HepG2 (cell line): ENCODE measurements around the gene PRR30. TPM values are rescaled to one million over a fixed set of nuclear protein-coding genes. Genes with fewer than 3 reads are reported as not detected.

Source experiments
- ATF7-NPFF ChIP-seq: sonication (generic); formaldehyde crosslinking; IDR thresholded peaks from 2 replicates; pipeline ENCODE4 v1.8.1; 2023; ENCODE audit warnings: mild to moderate bottlenecking, low read depth, missing genetic modification reagents, moderate library complexity
- DNMT1 ChIP-seq: sonication (generic); formaldehyde crosslinking; IDR thresholded peaks from 2 replicates; pipeline ENCODE4 v1.5.1; 2020; ENCODE audit warnings: mild to moderate bottlenecking, missing genetic modification reagents
- DR1 ChIP-seq: sonication (generic); formaldehyde crosslinking; IDR thresholded peaks from 2 replicates; pipeline ENCODE4 v1.8.0; 2021; ENCODE audit warnings: mild to moderate bottlenecking, missing genetic modification reagents, inconsistent platforms
- HIC2 ChIP-seq: sonication (generic); formaldehyde crosslinking; IDR thresholded peaks from 2 replicates; pipeline ENCODE4 v1.9.0; 2022; ENCODE audit warnings: low read depth, missing genetic modification reagents
- NR2F6 ChIP-seq, 2 experiments: IDR thresholded peaks; 2 replicates each; pipeline ENCODE4 v1.6.1; 2016; ENCODE audit warnings: antibody characterized with exemption in 1 of 2, mild to moderate bottlenecking in 1 of 2
- SATB2 ChIP-seq: sonication (generic); formaldehyde crosslinking; IDR thresholded peaks from 2 replicates; pipeline ENCODE4 v1.5.0; 2020; ENCODE audit warnings: missing genetic modification reagents
- ZBTB43 ChIP-seq: sonication (generic); formaldehyde crosslinking; conservative IDR thresholded peaks from 2 replicates; pipeline ENCODE4 v1.4.0; 2020; ENCODE audit warnings: missing genetic modification reagents
- ZBTB7B ChIP-seq: sonication (generic); formaldehyde crosslinking; IDR thresholded peaks from 2 replicates; pipeline ENCODE4 v1.4.0; 2020; ENCODE audit warnings: missing genetic modification reagents
- ZC3H13 ChIP-seq: sonication (generic); formaldehyde crosslinking; IDR thresholded peaks from 2 replicates; pipeline ENCODE4 v1.8.1; 2023; ENCODE audit warnings: mild to moderate bottlenecking, missing genetic modification reagents, moderate library complexity
- ZNF430 ChIP-seq: sonication (generic); formaldehyde crosslinking; IDR thresholded peaks from 2 replicates; pipeline ENCODE4 v1.9.0; 2021; ENCODE audit warnings: mild to moderate bottlenecking, missing genetic modification reagents
- ZNF567 ChIP-seq: sonication (generic); formaldehyde crosslinking; IDR thresholded peaks from 2 replicates; pipeline ENCODE4 v1.8.1; 2023; ENCODE audit warnings: mild to moderate bottlenecking, missing genetic modification reagents, borderline replicate concordance
- ZNF609 ChIP-seq: sonication (generic); formaldehyde crosslinking; IDR thresholded peaks from 2 replicates; pipeline ENCODE4 v1.4.0; 2020; ENCODE audit warnings: mild to moderate bottlenecking, missing genetic modification reagents, borderline replicate concordance
- polyA plus RNA-seq, 8 experiments: library from polyadenylated mRNA; depleted of rRNA in 3 of 8; stranded (reverse) in 7 of 8; unstranded in 1 of 8; fragments of >200 nt; fragmentation: Illumina TruSeq in 4 of 8; extraction: Trizol in 4 of 8; gene quantifications; 2 replicates each; pipeline versions ENCODE4 v1.2.1 to v1.2.3, GENCODE V29; 2011 to 2016; ENCODE audit warnings: low read depth in 4 of 8, missing spikeins in 1 of 8, mixed read lengths in 1 of 8; ENCODE audit not compliant: insufficient read depth in 1 of 8
- total RNA-seq, 5 experiments: library from RNA; depleted of rRNA; stranded (reverse); fragments of >200 nt; fragmentation: Illumina TruSeq; extraction: Trizol; gene quantifications; 2 replicates each; pipeline ENCODE4 v1.2.3, GENCODE V29; 2016; ENCODE audit warnings: low read depth in 1 of 5
- TF ChIP-seq, protein P1 (sequence below), 2 experiments: IDR thresholded peaks; 2 replicates each; pipeline ENCODE4 v1.6.1; 2011 to 2012; ENCODE audit warnings: low read length in 2 of 2, borderline replicate concordance in 1 of 2, low read depth in 1 of 2, mild to moderate bottlenecking in 1 of 2, moderate library complexity in 1 of 2
- TF ChIP-seq, protein P2 (sequence below): sonication (generic); formaldehyde crosslinking; IDR thresholded peaks from 2 replicates; pipeline ENCODE4 v1.4.0; 2020; ENCODE audit warnings: low read depth, mild to moderate bottlenecking, missing genetic modification reagents

The PRR30 gene
- total and polyA plus RNA-seq, 2 of the 13 experiments (the other 11 are each of a cell fraction or from before 2014, with no cell fraction given) = not detected

- TF ChIP-seq HIC2 (0 out of 2 replicates have a peak, but pooled peaks have one; percentile 17), ATF7-NPFF (CRISPR knock-in tag) (peak; percentile 71), ZNF430 (CRISPR knock-in tag) (no peak), DNMT1 (CRISPR knock-in tag) (peak; percentile 82), ZBTB7B (CRISPR knock-in tag) (no peak; the same call in 1 of the 2 replicates), DR1 (CRISPR knock-in tag) (0 out of 2 replicates have a peak, but pooled peaks have one; percentile 14), ZC3H13 (0 out of 2 replicates have a peak, but pooled peaks have one; percentile 75), ZNF567 (CRISPR knock-in tag) (no peak), ZBTB43 (CRISPR knock-in tag) (peak; percentile 89), SATB2 (CRISPR knock-in tag) (no peak), ZNF609 (CRISPR knock-in tag) (peak; percentile 76; the same call in 1 of the 2 replicates), NR2F6 (IDR thresholded peaks at IDR 0.05) (no peak), NR2F6 (CRISPR knock-in tag; IDR thresholded peaks at IDR 0.05) (no peak)
- TF ChIP-seq, protein P1, sequence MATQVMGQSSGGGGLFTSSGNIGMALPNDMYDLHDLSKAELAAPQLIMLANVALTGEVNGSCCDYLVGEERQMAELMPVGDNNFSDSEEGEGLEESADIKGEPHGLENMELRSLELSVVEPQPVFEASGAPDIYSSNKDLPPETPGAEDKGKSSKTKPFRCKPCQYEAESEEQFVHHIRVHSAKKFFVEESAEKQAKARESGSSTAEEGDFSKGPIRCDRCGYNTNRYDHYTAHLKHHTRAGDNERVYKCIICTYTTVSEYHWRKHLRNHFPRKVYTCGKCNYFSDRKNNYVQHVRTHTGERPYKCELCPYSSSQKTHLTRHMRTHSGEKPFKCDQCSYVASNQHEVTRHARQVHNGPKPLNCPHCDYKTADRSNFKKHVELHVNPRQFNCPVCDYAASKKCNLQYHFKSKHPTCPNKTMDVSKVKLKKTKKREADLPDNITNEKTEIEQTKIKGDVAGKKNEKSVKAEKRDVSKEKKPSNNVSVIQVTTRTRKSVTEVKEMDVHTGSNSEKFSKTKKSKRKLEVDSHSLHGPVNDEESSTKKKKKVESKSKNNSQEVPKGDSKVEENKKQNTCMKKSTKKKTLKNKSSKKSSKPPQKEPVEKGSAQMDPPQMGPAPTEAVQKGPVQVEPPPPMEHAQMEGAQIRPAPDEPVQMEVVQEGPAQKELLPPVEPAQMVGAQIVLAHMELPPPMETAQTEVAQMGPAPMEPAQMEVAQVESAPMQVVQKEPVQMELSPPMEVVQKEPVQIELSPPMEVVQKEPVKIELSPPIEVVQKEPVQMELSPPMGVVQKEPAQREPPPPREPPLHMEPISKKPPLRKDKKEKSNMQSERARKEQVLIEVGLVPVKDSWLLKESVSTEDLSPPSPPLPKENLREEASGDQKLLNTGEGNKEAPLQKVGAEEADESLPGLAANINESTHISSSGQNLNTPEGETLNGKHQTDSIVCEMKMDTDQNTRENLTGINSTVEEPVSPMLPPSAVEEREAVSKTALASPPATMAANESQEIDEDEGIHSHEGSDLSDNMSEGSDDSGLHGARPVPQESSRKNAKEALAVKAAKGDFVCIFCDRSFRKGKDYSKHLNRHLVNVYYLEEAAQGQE (IDR thresholded peaks at IDR 0.05; ENCODE audit: borderline replicate concordance in 1 of 2, low read depth in 1 of 2, low read length in 2 of 2) = no peak; a peak in 1 of 4 replicates
- TF ChIP-seq, protein P2, sequence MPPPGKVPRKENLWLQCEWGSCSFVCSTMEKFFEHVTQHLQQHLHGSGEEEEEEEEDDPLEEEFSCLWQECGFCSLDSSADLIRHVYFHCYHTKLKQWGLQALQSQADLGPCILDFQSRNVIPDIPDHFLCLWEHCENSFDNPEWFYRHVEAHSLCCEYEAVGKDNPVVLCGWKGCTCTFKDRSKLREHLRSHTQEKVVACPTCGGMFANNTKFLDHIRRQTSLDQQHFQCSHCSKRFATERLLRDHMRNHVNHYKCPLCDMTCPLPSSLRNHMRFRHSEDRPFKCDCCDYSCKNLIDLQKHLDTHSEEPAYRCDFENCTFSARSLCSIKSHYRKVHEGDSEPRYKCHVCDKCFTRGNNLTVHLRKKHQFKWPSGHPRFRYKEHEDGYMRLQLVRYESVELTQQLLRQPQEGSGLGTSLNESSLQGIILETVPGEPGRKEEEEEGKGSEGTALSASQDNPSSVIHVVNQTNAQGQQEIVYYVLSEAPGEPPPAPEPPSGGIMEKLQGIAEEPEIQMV (CRISPR knock-in tag) = no peak
Measured at GRCh38 chr2:27118525-27119329, 20.5 kb downstream of the PRR30 start, which contains the start of gene CGREF1 (continued).
